ENCODE measurements around the gene DDX24.

The DDX24 gene

GRCh38 chr14:94020267-94020666 is 60.7 kb downstream of the DDX24 start:
- H3K36me3 ChIP-seq (ENCODE audit: insufficient read depth, low read length) = no peaks in the 10 kb centered on the region
- no peaks in the 10 kb centered on the region for H3K9me3 ChIP-seq (ENCODE audit: insufficient read depth, low read depth, low read length)
- 91% methylated on average over 4 of the region's 4 CpGs for WGBS
- no peak overlapping the region for H3K9ac ChIP-seq (ENCODE audit: low read depth, low read length)
- H3K4me1 ChIP-seq (ENCODE audit: insufficient read depth, low read length) = peaks cover 19% of the 10 kb centered on the region
- H3K27ac ChIP-seq (ENCODE audit: low read depth, low read length) = no peak overlapping the region
- no peaks in the 10 kb centered on the region for H3K27me3 ChIP-seq (ENCODE audit: insufficient read depth, low read length)
- no peak overlapping the region for H3K4me3 ChIP-seq (ENCODE audit: low read length)

- Histone ChIP-seq H3K27ac (ENCODE audit: low read depth, low read length) (no peak overlapping the region), H3K9ac (ENCODE audit: low read depth, low read length) (no peak overlapping the region), H3K9me3 (ENCODE audit: insufficient read depth, low read depth, low read length) (no peaks in the 10 kb centered on the region), H3K36me3 (ENCODE audit: insufficient read depth, low read length) (no peaks in the 10 kb centered on the region), H3K4me1 (ENCODE audit: insufficient read depth, low read length) (peaks cover 19% of the 10 kb centered on the region), H3K4me3 (ENCODE audit: low read length) (no peak overlapping the region), H3K27me3 (ENCODE audit: insufficient read depth, low read length) (no peaks in the 10 kb centered on the region)
- 95% methylated on average over 5 of the region's 6 CpGs for WGBS
These were observed 61.7 kb downstream of the DDX24 start for GRCh38 chr14:94019329-94019728.

DNA sequence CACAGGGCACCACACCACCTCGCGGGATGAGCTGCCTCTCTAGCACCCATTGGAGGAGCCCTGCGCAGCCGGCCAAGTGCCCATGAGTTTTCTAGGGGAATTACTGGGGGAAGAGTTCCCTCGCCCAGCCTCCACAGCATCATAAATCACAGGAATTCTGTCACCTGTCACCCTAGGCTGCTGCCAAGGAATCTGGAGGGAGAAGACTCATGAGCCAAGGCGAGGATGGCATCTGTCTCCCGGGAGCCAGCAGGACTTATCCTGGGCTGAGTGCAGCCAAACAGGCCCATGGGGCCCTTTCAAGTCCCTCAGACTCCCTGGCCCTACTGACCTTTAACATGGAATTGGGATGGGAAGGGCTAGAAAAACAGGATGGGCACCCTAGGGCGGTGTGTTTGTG is 62.7 kb downstream of the DDX24 start:
- H3K4me3 ChIP-seq (ENCODE audit: low read length) = no peak overlapping the region
- no peaks in the 10 kb centered on the region for H3K27me3 ChIP-seq (ENCODE audit: insufficient read depth, low read length)
- no peaks in the 10 kb centered on the region for H3K9me3 ChIP-seq (ENCODE audit: insufficient read depth, low read depth, low read length)
- 89% methylated on average over 8 of the region's 8 CpGs for WGBS
- H3K27ac ChIP-seq (ENCODE audit: low read depth, low read length) = no peak overlapping the region
- no peaks in the 10 kb centered on the region for H3K36me3 ChIP-seq (ENCODE audit: insufficient read depth, low read length)
- peaks cover 19% of the 10 kb centered on the region for H3K4me1 ChIP-seq (ENCODE audit: insufficient read depth, low read length)
- no peak overlapping the region for H3K9ac ChIP-seq (ENCODE audit: low read depth, low read length)

DNA sequence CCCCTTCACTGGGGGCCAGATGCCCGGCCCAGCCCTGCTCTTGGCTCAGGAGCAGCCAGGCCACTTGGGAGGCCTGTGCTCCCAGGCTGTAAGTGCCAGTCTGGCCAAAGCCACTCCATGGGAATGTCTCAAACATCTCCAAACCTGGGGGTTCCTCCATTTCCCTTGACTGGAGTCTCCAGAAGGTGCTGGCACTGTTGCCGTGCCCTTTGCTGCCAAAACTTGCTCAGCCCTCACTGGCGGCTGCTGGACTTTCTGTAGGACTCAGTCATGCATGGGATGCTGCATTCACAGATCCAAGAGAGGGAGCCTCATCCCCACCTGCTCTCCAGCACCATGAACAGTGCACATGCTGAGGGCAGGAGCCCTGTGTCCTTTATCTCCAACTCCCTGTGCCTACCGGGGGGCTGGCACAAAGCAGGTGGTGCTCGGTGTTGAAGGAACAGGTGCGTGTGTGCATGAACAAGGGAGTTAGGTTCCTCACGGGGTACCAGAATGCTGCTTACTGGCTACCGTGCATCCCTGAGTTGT is 64.5 kb downstream of the DDX24 start:
- Histone ChIP-seq H3K27ac (ENCODE audit: low read depth, low read length) (no peak overlapping the region), H3K4me3 (ENCODE audit: low read length) (no peak overlapping the region), H3K36me3 (ENCODE audit: insufficient read depth, low read length) (no peaks in the 10 kb centered on the region), H3K9ac (ENCODE audit: low read depth, low read length) (no peak overlapping the region), H3K4me1 (ENCODE audit: insufficient read depth, low read length) (peaks cover 1% of the 10 kb centered on the region; the same call in 1 of the 2 replicates), H3K9me3 (ENCODE audit: insufficient read depth, low read depth, low read length) (no peaks in the 10 kb centered on the region), H3K27me3 (ENCODE audit: insufficient read depth, low read length) (no peaks in the 10 kb centered on the region)
- 93% methylated on average over 8 of the region's 8 CpGs for WGBS

DNA sequence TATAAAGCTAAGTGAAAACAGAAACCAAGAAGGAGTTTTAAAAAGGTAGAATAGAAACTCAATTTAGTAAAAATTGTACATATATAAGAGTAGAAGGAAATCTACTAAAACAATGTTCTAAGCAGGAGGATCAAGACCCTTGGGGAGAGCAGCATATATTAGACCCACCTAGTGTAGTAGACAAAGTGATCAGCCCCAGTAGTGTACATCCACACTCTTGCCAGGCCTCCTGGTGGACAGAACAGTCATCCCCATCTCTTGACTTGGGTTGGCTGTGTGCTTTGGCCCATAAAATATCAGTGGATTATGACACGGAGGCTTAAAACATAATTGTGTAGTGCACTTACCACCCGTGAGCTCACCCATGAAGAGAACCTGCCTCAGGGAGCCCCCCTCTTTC is 65.8 kb downstream of the DDX24 start:
- H3K9me3 ChIP-seq (ENCODE audit: insufficient read depth, low read depth, low read length) = no peaks in the 10 kb centered on the region
- no peaks in the 10 kb centered on the region for H3K27me3 ChIP-seq (ENCODE audit: insufficient read depth, low read length)
- no peaks in the 10 kb centered on the region for H3K4me1 ChIP-seq (ENCODE audit: insufficient read depth, low read length)
- no peak overlapping the region for H3K27ac ChIP-seq (ENCODE audit: low read depth, low read length)
- no peak overlapping the region for H3K9ac ChIP-seq (ENCODE audit: low read depth, low read length)
- no peaks in the 10 kb centered on the region for H3K36me3 ChIP-seq (ENCODE audit: insufficient read depth, low read length)
- WGBS = 94% methylated on average over 2 of the region's 2 CpGs
- H3K4me3 ChIP-seq (ENCODE audit: low read length) = no peak overlapping the region

DNA sequence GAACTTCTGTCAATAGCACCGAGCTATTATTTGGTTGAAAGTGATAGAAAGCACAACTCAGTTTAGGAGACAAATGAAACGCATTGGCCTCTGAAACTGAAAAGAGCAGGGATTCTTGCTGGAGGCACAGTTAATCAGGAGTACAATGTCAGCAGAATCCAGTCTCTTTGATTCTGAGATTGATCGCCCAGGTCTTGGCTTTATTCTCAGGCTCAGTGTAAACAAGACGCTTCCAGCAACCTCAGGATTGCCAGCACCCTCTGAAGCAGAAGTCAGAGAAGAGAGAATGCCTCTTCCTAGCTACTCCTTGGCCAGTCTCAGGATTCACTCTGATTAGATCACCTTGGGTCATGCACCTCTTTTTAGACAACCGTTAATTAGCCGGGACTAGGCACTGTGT is 66.6 kb downstream of the DDX24 start:
- 91% methylated on average over 6 of the region's 6 CpGs for WGBS
- no peak overlapping the region for H3K4me3 ChIP-seq (ENCODE audit: low read length)
- no peaks in the 10 kb centered on the region for H3K9me3 ChIP-seq (ENCODE audit: insufficient read depth, low read depth, low read length)
- H3K4me1 ChIP-seq (ENCODE audit: insufficient read depth, low read length) = no peaks in the 10 kb centered on the region
- no peak overlapping the region for H3K9ac ChIP-seq (ENCODE audit: low read depth, low read length)
- H3K27ac ChIP-seq (ENCODE audit: low read depth, low read length) = no peak overlapping the region
- H3K27me3 ChIP-seq (ENCODE audit: insufficient read depth, low read length) = no peaks in the 10 kb centered on the region
- H3K36me3 ChIP-seq (ENCODE audit: insufficient read depth, low read length) = no peaks in the 10 kb centered on the region

GRCh38 chr14:94011795-94012194 is 69.2 kb downstream of the DDX24 start:
- Histone ChIP-seq H3K27ac (ENCODE audit: low read depth, low read length) (no peak overlapping the region), H3K9ac (ENCODE audit: low read depth, low read length) (no peak overlapping the region), H3K4me1 (ENCODE audit: insufficient read depth, low read length) (no peaks in the 10 kb centered on the region), H3K4me3 (ENCODE audit: low read length) (no peak overlapping the region), H3K9me3 (ENCODE audit: insufficient read depth, low read depth, low read length) (no peaks in the 10 kb centered on the region), H3K36me3 (ENCODE audit: insufficient read depth, low read length) (no peaks in the 10 kb centered on the region), H3K27me3 (ENCODE audit: insufficient read depth, low read length) (no peaks in the 10 kb centered on the region)
- WGBS = 82% methylated on average over 2 of the region's 2 CpGs

DNA sequence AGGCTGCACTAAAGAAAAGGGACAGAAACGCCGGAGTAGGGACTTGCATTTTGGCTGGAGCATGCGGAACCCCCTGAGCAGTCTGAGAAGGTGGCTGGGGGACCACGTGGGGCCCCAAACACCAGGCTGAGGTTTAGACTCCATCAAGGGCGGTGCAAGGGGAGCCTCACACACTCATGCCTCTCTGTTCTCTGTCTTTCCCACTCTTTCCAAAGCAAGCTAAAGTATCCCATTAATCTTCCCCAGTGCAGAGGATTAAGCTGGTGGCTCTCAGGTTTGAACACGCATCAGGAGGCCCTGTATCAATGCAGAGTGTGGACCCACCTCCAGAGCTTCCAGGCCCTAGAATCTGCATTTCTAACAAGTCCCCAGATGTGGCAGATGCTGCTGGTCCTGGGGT is 70.4 kb downstream of the DDX24 start:
- Histone ChIP-seq H3K27ac (ENCODE audit: low read depth, low read length) (no peak overlapping the region), H3K9ac (ENCODE audit: low read depth, low read length) (no peak overlapping the region), H3K9me3 (ENCODE audit: insufficient read depth, low read depth, low read length) (no peaks in the 10 kb centered on the region), H3K36me3 (ENCODE audit: insufficient read depth, low read length) (no peaks in the 10 kb centered on the region), H3K4me1 (ENCODE audit: insufficient read depth, low read length) (no peaks in the 10 kb centered on the region), H3K4me3 (ENCODE audit: low read length) (no peak overlapping the region), H3K27me3 (ENCODE audit: insufficient read depth, low read length) (no peaks in the 10 kb centered on the region)
- 92% methylated on average over 6 of the region's 6 CpGs for WGBS

- Histone ChIP-seq H3K27me3 (ENCODE audit: insufficient read depth, low read length) (no peaks in the 10 kb centered on the region), H3K9ac (ENCODE audit: low read depth, low read length) (no peak overlapping the region), H3K9me3 (ENCODE audit: insufficient read depth, low read depth, low read length) (no peaks in the 10 kb centered on the region), H3K4me3 (ENCODE audit: low read length) (no peak overlapping the region), H3K4me1 (ENCODE audit: insufficient read depth, low read length) (no peaks in the 10 kb centered on the region), H3K27ac (ENCODE audit: low read depth, low read length) (no peak overlapping the region), H3K36me3 (ENCODE audit: insufficient read depth, low read length) (no peaks in the 10 kb centered on the region)
- 56% methylated on average over 4 of the region's 4 CpGs for WGBS
These were observed 71.2 kb downstream of the DDX24 start for GRCh38 chr14:94009767-94010166.

DNA sequence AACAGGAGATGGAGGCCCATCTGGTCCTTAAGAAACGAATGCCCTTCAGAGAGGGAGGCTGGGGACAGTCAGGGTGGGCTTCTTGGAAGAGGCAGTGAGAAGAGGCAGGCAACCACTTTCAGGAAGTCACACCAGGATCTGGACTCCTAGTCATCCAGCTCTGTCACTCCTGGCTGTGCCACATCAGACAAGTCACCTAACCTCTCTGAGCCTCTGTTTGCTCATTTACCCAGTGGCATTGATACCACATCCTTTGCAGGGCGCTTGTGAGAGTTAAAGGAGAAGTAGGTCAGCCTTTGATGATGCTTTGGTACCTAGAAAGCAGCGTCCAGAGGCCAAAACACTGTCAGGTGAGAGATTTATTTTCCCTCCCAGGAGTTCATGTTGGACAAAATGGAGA is 72.8 kb downstream of the DDX24 start:
- 89% methylated on average over 3 of the region's 3 CpGs for WGBS
- Histone ChIP-seq H3K9ac (ENCODE audit: low read depth, low read length) (no peak overlapping the region), H3K4me3 (ENCODE audit: low read length) (no peak overlapping the region), H3K9me3 (ENCODE audit: insufficient read depth, low read depth, low read length) (no peaks in the 10 kb centered on the region), H3K4me1 (ENCODE audit: insufficient read depth, low read length) (no peaks in the 10 kb centered on the region), H3K36me3 (ENCODE audit: insufficient read depth, low read length) (no peaks in the 10 kb centered on the region), H3K27me3 (ENCODE audit: insufficient read depth, low read length) (no peaks in the 10 kb centered on the region), H3K27ac (ENCODE audit: low read depth, low read length) (no peak overlapping the region)

- H3K4me1 ChIP-seq (ENCODE audit: insufficient read depth, low read length) = no peaks in the 10 kb centered on the region
- H3K4me3 ChIP-seq (ENCODE audit: low read length) = no peak overlapping the region
- 69% methylated on average over 14 of the region's 14 CpGs for WGBS
- H3K36me3 ChIP-seq (ENCODE audit: insufficient read depth, low read length) = no peaks in the 10 kb centered on the region
- H3K27me3 ChIP-seq (ENCODE audit: insufficient read depth, low read length) = no peaks in the 10 kb centered on the region
- no peak overlapping the region for H3K27ac ChIP-seq (ENCODE audit: low read depth, low read length)
- no peaks in the 10 kb centered on the region for H3K9me3 ChIP-seq (ENCODE audit: insufficient read depth, low read depth, low read length)
- no peak overlapping the region for H3K9ac ChIP-seq (ENCODE audit: low read depth, low read length)
These were observed 75.5 kb downstream of the DDX24 start for GRCh38 chr14:94005324-94006073.

DNA sequence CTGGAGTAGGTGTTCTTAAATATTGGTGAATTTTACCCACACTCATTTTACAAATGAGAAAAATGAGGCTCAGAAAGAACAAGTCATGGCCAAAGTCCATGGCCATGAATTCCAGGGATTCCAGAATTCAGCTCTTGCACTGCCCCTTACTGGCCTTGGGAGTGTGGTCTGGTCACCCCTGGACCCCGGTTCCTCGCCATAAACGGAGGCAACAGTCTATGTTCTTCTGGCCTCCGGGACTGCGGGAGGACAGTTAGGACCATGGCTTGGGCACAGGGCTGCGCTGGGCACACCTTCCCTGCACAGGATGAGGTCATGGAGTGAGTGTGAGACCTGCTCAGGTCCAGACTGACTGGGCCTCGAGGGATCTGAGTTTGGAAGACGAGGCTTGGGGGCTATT is 77.0 kb downstream of the DDX24 start:
- Histone ChIP-seq H3K9ac (ENCODE audit: low read depth, low read length) (no peak overlapping the region), H3K4me1 (ENCODE audit: insufficient read depth, low read length) (no peaks in the 10 kb centered on the region), H3K36me3 (ENCODE audit: insufficient read depth, low read length) (no peaks in the 10 kb centered on the region), H3K27ac (ENCODE audit: low read depth, low read length) (no peak overlapping the region), H3K4me3 (ENCODE audit: low read length) (no peak overlapping the region), H3K9me3 (ENCODE audit: insufficient read depth, low read depth, low read length) (no peaks in the 10 kb centered on the region), H3K27me3 (ENCODE audit: insufficient read depth, low read length) (no peaks in the 10 kb centered on the region)
- WGBS = 88% methylated on average over 8 of the region's 8 CpGs

Measured in HUES64 (cell line).